Measurements from ENCODE around the gene SCGB1D4.

DNA sequence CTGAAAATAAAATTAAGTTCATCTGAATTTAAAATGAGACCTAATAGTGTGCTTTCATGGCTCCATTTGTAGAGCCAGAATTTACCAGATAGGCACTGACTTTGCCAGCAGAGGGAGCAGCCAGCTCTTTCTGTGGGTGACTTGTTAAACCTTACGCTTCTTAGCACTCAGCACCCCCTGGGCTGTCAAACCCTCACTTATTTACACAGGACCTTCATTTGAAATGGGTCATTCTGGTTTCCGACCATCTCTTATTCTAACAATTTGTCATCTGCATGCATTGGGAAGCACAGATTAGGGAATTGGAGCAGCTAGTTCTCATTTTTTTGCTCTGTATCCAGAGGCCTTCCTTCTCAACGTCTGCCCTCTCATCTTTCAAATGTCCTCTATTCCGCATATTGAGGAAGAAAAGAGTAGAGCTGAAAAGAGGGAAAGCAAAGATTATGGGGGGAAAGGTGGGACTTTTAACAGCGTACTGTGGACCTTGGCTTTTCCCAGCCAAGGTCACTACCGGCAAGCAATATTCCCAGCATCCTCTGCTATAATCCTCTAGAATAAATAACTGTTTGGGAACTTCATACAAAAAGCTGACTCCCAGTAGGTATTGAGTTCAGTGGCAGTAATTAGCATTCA, 41.5 kb upstream of the SCGB1D4 start:
- TF ChIP-seq CTCF (IDR thresholded peaks at IDR 0.05; ENCODE audit: insufficient read depth, low read length, poor library complexity, severe bottlenecking) (peak; percentile 51), EZH2phosphoT487 (conservative IDR thresholded peaks at IDR 0.05; ENCODE audit: low read length) (no peak)
